ENCODE measurements around the gene ITGB1BP1.
A peak's percentile ranks its signal among the peaks of the same experiment; 100 is the strongest.

Gene ITGB1BP1

DNA sequence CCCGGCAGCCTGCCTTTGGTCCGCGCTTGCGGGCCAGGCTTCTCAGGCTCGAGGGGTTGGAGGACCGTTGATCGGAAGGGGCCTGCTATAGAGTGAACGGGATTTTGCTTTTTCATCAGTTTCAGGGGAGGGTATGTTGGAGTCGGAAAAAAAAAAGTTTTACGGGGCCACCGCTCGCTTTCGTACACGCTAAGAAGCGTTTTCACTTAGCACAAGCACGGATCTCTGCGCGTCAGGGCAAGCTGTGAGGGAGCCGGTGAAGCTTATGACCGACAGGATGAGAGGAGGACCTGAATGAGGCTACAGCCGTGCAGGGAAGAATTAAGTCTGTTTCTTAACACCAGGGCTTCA, 569 bp upstream of the ITGB1BP1 start:
- DNase-seq = peak; percentile 35

DNA sequence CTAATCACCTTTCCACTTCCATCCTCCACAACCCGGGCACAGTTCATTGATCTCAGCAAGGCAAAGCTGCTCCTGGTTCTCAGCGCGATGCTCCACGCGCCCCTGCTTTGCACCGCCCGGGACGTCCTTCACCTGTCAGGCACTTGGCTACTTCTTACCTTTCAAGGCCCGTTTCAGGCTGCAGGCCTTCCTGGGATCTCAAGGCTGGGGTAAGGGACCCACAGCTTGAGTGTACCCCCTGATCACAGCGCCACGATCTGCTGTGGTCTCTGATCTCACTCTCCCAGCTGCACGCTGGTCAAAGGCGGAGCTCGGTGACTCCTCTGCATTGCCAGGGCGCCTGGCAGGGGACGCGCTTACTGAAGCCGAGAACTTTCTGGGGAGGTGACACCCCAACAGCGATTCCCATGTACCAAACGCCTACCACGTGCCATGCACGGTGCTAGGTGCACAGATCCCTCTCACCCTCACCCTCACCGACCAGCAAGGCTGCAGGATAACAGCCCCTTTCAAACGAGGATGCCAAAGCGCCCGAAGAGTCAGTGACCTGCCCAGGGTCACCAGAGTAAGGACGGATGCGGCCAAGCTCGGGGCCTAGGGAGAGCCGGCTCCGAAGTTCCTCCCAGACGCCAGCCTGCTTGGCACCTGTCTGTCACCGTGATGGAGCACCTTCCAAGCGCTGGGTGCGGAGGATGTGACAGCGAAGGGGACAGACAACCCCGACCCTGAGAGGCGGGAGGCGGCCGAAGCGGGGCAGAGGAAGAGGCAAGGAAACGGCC, 818 bp downstream of the ITGB1BP1 start:
- DNase-seq = peak; percentile 53

- no peak for DNase-seq
Measured at GRCh38 chr2:9420495-9420894, 2.8 kb downstream of the ITGB1BP1 start.

DNA sequence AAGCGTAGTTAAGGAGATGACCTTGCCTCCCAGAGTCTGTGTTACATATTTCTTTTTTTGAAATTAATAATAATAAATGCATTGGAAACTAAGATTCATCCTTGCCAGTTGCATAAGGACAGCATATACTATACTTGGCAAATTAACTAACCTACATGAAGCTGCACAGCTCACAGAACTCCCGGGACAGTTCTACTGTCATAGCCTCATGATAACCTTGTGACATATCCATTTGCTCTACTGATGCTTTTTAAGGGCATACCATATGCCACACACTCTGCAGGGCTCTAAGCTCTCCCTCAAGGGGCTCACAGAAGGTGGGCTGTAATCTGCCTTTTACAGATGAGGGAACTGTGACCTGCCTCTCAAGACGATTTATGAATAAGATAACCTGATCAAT, 3.8 kb downstream of the ITGB1BP1 start:
- no peak for DNase-seq

- no peak for DNase-seq
Measured at GRCh38 chr2:9418746-9419145, 4.6 kb downstream of the ITGB1BP1 start.

- no peak for DNase-seq
Measured at GRCh38 chr2:9417725-9418124, 5.6 kb downstream of the ITGB1BP1 start.

- no peak for DNase-seq
Measured at GRCh38 chr2:9416962-9417316, 6.4 kb downstream of the ITGB1BP1 start.

DNA sequence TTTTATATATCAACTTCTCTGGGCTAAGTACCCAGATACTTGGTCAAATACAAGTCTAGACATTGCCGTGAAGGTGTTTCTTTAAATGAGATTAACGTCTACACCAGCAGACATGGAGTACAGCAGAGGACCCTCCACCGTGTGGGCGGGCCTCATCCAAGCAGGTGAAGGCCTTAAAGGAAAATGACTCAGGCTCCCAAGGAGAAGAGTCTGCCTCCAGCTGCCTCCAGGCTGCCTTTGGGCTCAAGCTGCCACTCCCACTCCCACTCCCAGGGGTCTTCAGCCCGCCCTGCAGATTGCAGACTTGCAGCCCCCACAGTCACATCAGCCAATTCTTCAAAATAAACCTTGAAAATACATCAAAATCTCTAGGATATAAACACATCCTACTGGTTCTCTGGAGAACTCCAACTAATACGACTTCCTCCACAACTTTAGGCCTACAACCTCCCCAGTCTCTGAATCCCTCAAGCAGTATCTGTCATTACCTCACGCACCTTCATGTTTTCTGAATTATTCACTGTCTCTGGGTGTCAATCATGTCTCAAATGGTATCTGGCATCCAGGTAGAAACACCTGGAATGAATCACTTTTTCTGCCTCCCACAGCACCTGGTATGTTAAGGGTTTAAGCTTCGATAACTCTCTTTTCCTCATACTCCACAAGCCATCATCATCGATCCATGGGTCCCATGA, 6.9 kb downstream of the ITGB1BP1 start:
- no peak for DNase-seq

DNA sequence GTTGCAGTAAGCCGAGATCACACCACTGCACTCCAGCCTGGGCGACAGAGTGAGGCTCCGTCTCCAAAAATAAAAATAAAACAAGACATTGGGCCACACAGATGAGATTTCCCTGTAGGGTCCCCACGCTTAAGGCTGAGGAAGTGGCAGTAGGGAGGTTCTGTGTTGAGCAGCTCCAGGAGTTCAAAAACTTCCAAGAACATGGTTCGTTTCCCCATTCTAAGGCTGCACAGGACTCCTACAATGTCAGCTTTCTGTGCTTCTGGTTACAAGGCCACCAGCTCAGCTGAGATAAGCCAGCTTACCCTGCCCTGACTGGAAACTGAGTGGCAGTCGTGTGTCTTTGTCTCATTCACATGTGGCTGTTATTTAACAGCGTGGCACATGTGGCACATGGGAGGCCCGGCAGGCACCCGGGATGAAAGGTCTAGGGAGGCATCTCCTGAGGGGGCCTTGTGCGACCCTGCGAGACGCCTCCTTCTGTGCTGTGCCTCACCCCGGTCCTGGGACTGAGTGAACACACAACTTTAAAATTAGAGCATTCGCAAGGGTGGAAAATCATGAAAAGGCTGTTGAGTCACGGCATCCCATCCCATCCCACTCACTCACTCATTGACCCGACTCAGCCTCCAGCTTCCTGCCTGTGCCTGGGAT, 7.7 kb downstream of the ITGB1BP1 start:
- DNase-seq = no peak

GRCh38 chr2:9412781-9413180, 10.5 kb downstream of the ITGB1BP1 start:
- no peak for DNase-seq

- no peak for DNase-seq
Measured at GRCh38 chr2:9410108-9410507, 13.2 kb downstream of the ITGB1BP1 start.

DNA sequence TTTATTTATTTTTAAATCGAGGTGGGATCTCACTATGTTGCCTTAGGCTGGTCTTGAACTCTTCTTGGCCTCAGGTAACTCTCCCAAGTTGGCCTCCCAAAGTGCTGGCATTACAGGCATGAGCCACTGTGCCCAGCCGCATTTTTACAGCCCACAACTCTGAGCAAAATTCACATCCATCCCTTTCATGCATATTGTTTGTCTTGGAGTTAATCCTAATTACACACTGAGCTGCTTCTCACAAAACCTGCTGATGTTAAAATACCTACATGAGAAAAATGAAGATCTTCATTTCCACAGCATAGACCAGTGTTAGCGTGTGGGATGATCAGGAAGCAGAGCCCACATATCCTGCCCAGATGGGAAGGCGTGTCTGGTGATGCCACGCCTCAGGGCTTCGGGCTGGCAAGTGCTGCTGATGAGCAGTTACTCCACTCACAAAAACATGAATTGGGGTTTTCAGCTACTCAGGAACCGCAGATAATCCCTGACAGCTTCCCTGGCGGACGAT, 14.6 kb downstream of the ITGB1BP1 start:
- DNase-seq = no peak

DNA sequence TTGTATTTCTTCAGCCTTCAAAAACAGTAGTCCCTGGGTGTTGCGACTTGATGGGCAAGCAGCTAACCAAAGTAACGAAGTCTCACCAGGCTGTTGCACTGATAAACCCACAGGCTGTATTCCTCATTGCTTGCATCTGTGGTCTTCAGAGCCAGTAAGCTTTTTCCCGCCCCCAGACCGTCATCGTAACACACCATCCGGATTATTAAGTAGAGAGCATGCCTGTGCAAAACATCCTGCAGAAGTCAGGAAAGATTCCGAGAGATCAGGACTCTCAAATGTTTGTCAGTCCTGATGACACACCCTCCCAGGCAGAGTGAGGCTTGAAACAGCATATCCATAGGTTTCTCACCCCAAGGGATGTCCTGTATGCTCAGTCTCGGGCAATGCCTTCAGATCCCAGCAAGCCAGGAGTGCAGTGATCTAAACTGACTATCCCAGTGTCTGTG, 15.9 kb downstream of the ITGB1BP1 start:
- DNase-seq = no peak

GRCh38 chr2:9406529-9407362, 16.6 kb downstream of the ITGB1BP1 start:
- DNase-seq = no peak

GRCh38 chr2:9405636-9406035, 17.7 kb downstream of the ITGB1BP1 start:
- no peak for DNase-seq

DNA sequence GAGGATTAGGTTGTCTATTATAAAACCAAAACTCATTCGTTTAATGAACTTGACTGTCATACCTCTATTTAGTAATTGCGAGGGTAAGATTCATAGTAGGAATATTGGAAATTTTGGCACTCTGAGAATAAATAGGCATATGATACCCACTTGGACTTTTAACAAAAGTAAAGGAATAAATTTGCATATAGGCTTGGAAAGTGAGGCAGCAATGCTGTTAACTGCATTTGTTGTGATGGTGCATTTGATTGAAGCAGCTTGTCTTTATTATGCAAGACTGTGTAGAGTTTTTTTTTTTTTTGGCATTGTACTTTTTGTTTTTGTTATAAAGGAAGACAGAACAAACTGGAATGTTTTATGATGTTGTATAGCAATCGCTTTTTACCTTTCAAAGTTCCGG, 18.9 kb downstream of the ITGB1BP1 start:
- DNase-seq = no peak

DNA sequence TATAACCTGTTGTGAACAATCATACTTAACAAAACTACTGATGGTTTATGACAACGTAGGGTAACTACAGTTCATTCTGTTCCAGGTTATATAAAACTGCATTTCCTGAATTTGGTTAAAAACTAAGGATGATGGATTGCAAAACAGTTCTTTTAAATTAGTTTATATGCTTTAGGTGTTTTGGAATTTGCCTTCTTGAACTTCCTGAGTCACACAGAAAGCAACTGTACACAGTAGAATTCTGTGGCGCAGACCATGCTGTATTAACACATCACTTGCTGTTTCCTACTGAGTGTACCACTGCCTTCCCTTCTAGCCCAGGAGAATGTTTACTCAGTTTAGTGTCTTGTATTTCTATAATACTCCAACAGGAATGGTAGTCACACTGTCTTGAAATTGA, 19.4 kb downstream of the ITGB1BP1 start:
- no peak for DNase-seq

GRCh38 chr2:9401646-9402371, 21.5 kb downstream of the ITGB1BP1 start:
- no peak for DNase-seq

DNA sequence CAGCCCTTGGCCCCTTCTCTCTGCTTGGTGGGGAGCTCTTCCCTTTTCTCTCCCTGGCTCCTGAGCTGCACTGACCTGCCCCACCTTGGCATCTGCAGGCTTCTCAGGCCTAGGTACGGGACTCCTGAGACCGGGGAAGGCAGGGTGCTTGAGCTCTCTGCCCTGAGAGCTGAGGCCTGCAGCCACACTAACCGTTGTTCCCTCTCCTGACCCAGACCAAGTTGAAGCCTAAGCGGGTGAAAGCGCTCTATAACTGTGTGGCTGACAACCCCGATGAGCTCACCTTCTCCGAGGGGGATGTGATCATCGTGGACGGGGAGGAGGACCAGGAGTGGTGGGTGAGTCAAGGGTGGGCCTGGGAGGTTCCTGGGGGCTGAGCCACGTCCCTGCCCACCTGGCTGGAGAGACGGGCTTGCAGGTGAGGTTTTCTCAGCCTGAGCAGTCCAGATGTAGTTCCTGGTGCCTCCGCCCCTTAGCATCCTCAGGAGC, 22.2 kb downstream of the ITGB1BP1 start:
- no peak for DNase-seq

GRCh38 chr2:9400268-9401058, 22.9 kb downstream of the ITGB1BP1 start:
- DNase-seq = no peak

All from stimulated activated CD4-positive, alpha-beta T cell treated with anti-CD3 and anti-CD28 coated beads, Interleukin-4, amount 100 ng/mL, for 24 hours (primary cell).